Keratinocyte (primary cell): ENCODE results near the gene USP17L24. TPM values are rescaled to one million over a fixed set of nuclear protein-coding genes. Genes with fewer than 3 reads are reported as not detected.
"Not testable (repeated sequence)": the region's sequence is repeated elsewhere in the genome, so short reads cannot be mapped to it uniquely, and the experiment has no call there.

Source experiments
- DNase-seq: peaks from one replicate; pipeline ENCODE4 v3.0.0-alpha.2; 2011; ENCODE audit warnings: low read depth, missing footprints, low spot score
- FAIRE-seq: peaks from 2 replicates; lab custom pipeline; 2011; peaks lifted over from hg19 to GRCh38; lab: Jason Lieb, UNC
- H2AFZ ChIP-seq: 2 replicates; pipeline ENCODE4 v1.6.0; 2012; ENCODE audit warnings: low read length, control low read depth, inconsistent platforms; ENCODE audit not compliant: control insufficient read depth
- H3K27ac ChIP-seq: 2 replicates; pipeline ENCODE4 v1.5.1; 2011; ENCODE audit warnings: low read length; ENCODE audit not compliant: control insufficient read depth, insufficient read depth
- H3K27me3 ChIP-seq: 3 replicates; pipeline ENCODE4 v1.6.0; 2011; ENCODE audit warnings: low read length; ENCODE audit not compliant: control insufficient read depth, insufficient read depth; ENCODE audit errors: extremely low read depth
- H3K36me3 ChIP-seq, 2 experiments: 2 replicates in 1 of 2; 3 replicates in 1 of 2; pipeline ENCODE4 v1.5.1; 2011; ENCODE audit warnings: low read length in 2 of 2, mild to moderate bottlenecking in 1 of 2; ENCODE audit not compliant: control insufficient read depth in 2 of 2, insufficient read depth in 2 of 2; ENCODE audit errors: extremely low read depth in 1 of 2
- H3K4me1 ChIP-seq: 3 replicates; pipeline ENCODE4 v1.5.1; 2011; ENCODE audit warnings: low read length; ENCODE audit not compliant: control insufficient read depth, insufficient read depth; ENCODE audit errors: extremely low read depth
- H3K4me2 ChIP-seq: 3 replicates; pipeline ENCODE4 v1.6.0; 2011; ENCODE audit warnings: low read depth, low read length; ENCODE audit not compliant: control insufficient read depth, insufficient read depth; ENCODE audit errors: extremely low read depth
- H3K4me3 ChIP-seq, 3 experiments: fragments of 200-600 bp in 1 of 3; sonication (generic) in 1 of 3; 2 replicates in 2 of 3; 3 replicates in 1 of 3; pipeline ENCODE4 v1.5.1; 2011 to 2016; ENCODE audit warnings: low read length in 3 of 3, mild to moderate bottlenecking in 3 of 3, control low read depth in 2 of 3, inconsistent platforms in 1 of 3, low read depth in 1 of 3, mixed read lengths in 1 of 3, mixed run types in 1 of 3, moderate library complexity in 1 of 3; ENCODE audit not compliant: control insufficient read depth in 2 of 3, insufficient read depth in 2 of 3; ENCODE audit errors: extremely low read depth in 1 of 3
- H3K79me2 ChIP-seq: 2 replicates; pipeline ENCODE4 v1.6.0; 2012; ENCODE audit warnings: low read length; ENCODE audit not compliant: control insufficient read depth, insufficient read depth
- H3K9ac ChIP-seq: 3 replicates; pipeline ENCODE4 v1.6.0; 2011; ENCODE audit warnings: low read length; ENCODE audit not compliant: control insufficient read depth, insufficient read depth; ENCODE audit errors: extremely low read depth
- H3K9me1 ChIP-seq: 3 replicates; pipeline ENCODE4 v1.6.0; 2011; ENCODE audit warnings: low read length; ENCODE audit not compliant: control insufficient read depth, insufficient read depth; ENCODE audit errors: extremely low read depth
- H3K9me3 ChIP-seq: 2 replicates; pipeline ENCODE4 v1.5.1; 2012; ENCODE audit warnings: low read depth, low read length; ENCODE audit not compliant: control insufficient read depth
- H4K20me1 ChIP-seq: 3 replicates; pipeline ENCODE4 v1.6.0; 2011; ENCODE audit warnings: low read length; ENCODE audit not compliant: control insufficient read depth, insufficient read depth; ENCODE audit errors: extremely low read depth
- dilution Hi-C: fragments of 300-500 bp; cut with MboI; formaldehyde crosslinking; loops from one replicate; pipeline ENCODE4 v1.7.0; 2020; ENCODE audit warnings: low sequenced_read_pairs; ENCODE audit not compliant: extremely low pct_ligation_motif_present
- polyA plus RNA-seq, 5 experiments: library from polyadenylated mRNA; depleted of rRNA in 3 of 5; stranded (reverse) in 3 of 5; stranded (forward) in 1 of 5; unstranded in 1 of 5; fragments of >200 nt; gene quantifications; 1 replicate in 1 of 5; 2 replicates in 3 of 5; 3 replicates in 1 of 5; pipeline versions ENCODE4 v1.2.1 to v1.2.3, GENCODE V29; 2011 to 2012; ENCODE audit warnings: missing spikeins in 2 of 5, low read depth in 1 of 5, low replicate concordance in 1 of 5

The USP17L24 gene
- polyA plus RNA-seq, 1 donor (not counting 4 experiments of a cell fraction or from before 2014, with no cell fraction given), result not detected

DNA sequence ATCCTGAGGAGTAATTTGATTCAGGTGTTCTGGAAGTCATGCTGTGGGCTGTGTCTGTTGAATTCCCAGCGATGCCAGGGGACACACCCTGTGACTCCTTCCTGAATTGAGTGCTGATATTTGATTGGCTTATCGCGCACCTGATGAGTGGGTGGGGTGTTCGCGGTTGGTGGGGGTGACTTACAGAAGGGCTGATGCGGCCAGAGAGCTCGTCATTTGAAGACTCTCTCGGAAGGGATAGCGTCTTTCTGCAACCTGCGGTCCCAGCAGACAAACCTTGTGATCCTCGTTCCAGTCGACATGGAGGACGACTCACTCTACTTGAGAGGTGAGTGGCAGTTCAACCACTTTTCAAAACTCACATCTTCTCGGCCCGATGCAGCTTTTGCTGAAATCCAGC lies 37.9 kb downstream of the USP17L24 start, which contains the start of gene USP17L30:
Gene USP17L30 (plus strand): TSS at position 301 of the 400 bp plus-strand sequence. CDS start 0 bp downstream, at position 301.
- H3K4me3 ChIP-seq, H3K27me3 ChIP-seq, H3K9me3 ChIP-seq, H3K36me3 ChIP-seq, dilution Hi-C loops, H3K9me1 ChIP-seq, H3K79me2 ChIP-seq, H3K9ac ChIP-seq, DNase-seq, H3K4me1 ChIP-seq, H3K27ac ChIP-seq, H2AFZ ChIP-seq, H4K20me1 ChIP-seq, FAIRE-seq, H3K4me2 ChIP-seq: not testable (repeated sequence)

Other genes with a start within 250 kb of the USP17L24 start
- gene FAM90A26, start 154.8 kb upstream of the USP17L24 start, polyA plus RNA-seq, result not detected in 3 replicates
- not detected in 3 replicates for gene USP17L10, start 114.5 kb upstream of the USP17L24 start, polyA plus RNA-seq
- not detected in 3 replicates for gene USP17L11, start 109.8 kb upstream of the USP17L24 start, polyA plus RNA-seq
- not detected in 3 replicates for gene USP17L12, start 105.0 kb upstream of the USP17L24 start, polyA plus RNA-seq
- not detected in 3 replicates for gene USP17L13, start 100.3 kb upstream of the USP17L24 start, polyA plus RNA-seq
- gene USP17L15, start 90.8 kb upstream of the USP17L24 start, polyA plus RNA-seq, result not detected in 3 replicates
- not detected in 3 replicates for gene USP17L17, start 81.3 kb upstream of the USP17L24 start, polyA plus RNA-seq
- gene USP17L18, start 76.5 kb upstream of the USP17L24 start, polyA plus RNA-seq, result not detected in 3 replicates
- not detected in 3 replicates for gene USP17L19, start 71.8 kb upstream of the USP17L24 start, polyA plus RNA-seq
- gene USP17L20, start 67.0 kb upstream of the USP17L24 start, polyA plus RNA-seq, result not detected in 3 replicates
- not detected in 3 replicates for gene USP17L21, start 62.3 kb upstream of the USP17L24 start, polyA plus RNA-seq
- gene USP17L22, start 57.5 kb upstream of the USP17L24 start, polyA plus RNA-seq, result not detected in 3 replicates
- not detected in 3 replicates for gene USP17L25, start 4.7 kb downstream of the USP17L24 start, polyA plus RNA-seq
- not detected in 3 replicates for gene USP17L26, start 9.5 kb downstream of the USP17L24 start, polyA plus RNA-seq
- gene USP17L5, start 14.2 kb downstream of the USP17L24 start, polyA plus RNA-seq, result not detected in 3 replicates
- not detected in 3 replicates for gene USP17L27, start 19.0 kb downstream of the USP17L24 start, polyA plus RNA-seq
- gene USP17L28, start 23.7 kb downstream of the USP17L24 start, polyA plus RNA-seq, result not detected in 3 replicates
- not detected in 3 replicates for gene USP17L29, start 28.5 kb downstream of the USP17L24 start, polyA plus RNA-seq
- not detected in 3 replicates for gene USP17L30, start 38.0 kb downstream of the USP17L24 start, polyA plus RNA-seq
- gene DEFB131A, start 119.2 kb downstream of the USP17L24 start, polyA plus RNA-seq, result not detected in 3 replicates